ENCODE results near the gene PLA2R1. TPM values are rescaled to one million over a fixed set of nuclear protein-coding genes. Genes with fewer than 3 reads are reported as not detected.

Gene PLA2R1
- total RNA-seq, 1 donor from 2014 or later = 13.0 TPM

DNA sequence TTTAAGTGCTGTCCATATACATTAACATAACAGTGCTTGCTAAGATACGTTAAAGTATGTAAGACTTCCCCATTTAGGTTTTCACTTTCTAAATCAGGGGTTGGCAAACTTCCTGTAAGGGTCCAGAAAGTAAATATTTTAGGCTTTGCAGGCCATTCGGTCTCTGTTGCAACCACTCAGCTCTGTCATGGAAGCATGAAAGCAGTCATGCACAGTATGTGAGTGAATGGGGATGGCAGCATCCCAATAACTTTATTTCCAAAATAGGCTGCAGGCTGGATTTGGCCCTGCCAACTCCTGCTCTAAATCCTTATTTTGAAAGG is 128.7 kb downstream of the PLA2R1 start:
- DNase-seq = peak; percentile 11

- DNase-seq = no peak
Measured at GRCh38 chr2:159933040-159933726, 129.2 kb downstream of the PLA2R1 start.

DNA sequence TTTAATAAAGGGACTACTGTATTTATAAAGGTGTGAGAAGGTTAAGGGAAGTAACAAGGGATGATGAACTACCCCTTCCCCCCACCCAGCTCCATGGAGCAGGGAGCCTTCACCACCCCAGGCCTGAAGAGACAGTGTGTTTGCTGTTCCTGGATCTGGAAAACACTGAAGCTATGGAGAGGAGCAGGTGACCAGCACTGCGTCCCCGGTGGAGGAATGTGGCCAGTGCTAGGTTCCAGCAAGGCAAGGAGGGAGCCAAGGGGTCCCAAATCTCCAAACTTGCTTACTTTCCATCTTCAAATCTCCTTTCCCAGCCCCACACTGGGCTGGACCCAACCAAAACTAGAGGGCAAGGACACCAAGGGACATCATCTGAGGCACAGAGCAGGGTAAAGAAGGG is 135.7 kb downstream of the PLA2R1 start:
- no peak for DNase-seq

DNA sequence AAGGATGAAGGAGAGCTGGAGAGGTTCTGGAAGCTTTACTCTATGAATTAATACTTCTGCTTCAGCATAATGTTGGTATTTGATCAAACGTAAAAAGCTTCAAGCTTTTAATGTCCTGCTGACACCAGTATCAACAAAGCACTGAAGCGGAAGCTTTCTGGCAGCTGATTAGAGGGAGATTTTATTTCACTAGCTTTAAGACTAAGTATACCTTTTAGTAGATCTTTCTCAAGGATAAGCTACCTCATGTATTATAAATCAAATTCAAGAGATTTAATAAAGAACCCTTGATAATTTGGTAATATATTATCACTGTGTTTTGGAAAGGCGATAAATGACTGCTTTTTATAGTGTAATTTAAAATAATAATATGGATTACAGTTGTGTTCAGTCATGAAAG is 136.4 kb downstream of the PLA2R1 start:
- DNase-seq = no peak

GRCh38 chr2:159922563-159922962 is 139.9 kb downstream of the PLA2R1 start:
- DNase-seq = no peak

DNA sequence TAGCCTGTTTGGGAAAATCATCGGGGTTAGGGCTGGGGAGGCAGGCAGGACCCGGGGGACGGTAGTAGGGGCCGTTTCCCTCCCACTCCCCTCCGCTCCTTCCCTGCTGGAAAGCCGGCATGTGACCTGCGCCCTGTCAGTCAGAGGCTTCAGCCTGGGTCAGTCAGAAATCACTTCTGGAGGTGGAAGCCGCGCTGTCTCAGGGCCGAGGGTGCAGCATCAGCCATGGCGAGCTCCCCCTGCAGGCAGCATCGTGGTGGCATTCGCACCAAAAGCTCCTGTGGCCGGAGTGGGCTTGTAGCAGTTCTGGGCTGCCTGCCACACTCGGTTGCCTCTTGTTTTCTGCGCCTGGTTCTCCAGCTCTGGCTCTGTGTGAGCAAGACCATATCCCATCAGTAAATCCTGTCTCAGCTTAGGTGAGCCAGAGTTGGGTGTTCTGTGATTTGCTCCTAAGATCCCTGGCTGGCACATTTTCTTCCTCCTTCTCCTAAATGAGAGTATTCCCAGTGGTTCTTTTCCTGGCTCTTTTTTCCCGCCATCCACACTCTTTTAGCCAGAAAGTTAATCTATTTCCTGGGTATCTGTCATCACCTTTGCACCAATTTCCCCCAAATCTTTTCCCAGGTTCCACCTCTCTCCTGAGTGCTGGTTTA is 140.5 kb downstream of the PLA2R1 start:
- peak; percentile 58 for DNase-seq

GRCh38 chr2:159916511-159916910 is 145.9 kb downstream of the PLA2R1 start:
- no peak for DNase-seq

GRCh38 chr2:159913900-159914299 is 148.5 kb downstream of the PLA2R1 start:
- DNase-seq = no peak

- no peak for DNase-seq
Measured at GRCh38 chr2:159912580-159912979, 149.8 kb downstream of the PLA2R1 start.

GRCh38 chr2:159910951-159911350 is 151.5 kb downstream of the PLA2R1 start:
- no peak for DNase-seq

- DNase-seq = no peak
Measured at GRCh38 chr2:159908623-159909022, 153.8 kb downstream of the PLA2R1 start.

- DNase-seq = no peak
Measured at GRCh38 chr2:159907909-159908308, 154.5 kb downstream of the PLA2R1 start.

DNA sequence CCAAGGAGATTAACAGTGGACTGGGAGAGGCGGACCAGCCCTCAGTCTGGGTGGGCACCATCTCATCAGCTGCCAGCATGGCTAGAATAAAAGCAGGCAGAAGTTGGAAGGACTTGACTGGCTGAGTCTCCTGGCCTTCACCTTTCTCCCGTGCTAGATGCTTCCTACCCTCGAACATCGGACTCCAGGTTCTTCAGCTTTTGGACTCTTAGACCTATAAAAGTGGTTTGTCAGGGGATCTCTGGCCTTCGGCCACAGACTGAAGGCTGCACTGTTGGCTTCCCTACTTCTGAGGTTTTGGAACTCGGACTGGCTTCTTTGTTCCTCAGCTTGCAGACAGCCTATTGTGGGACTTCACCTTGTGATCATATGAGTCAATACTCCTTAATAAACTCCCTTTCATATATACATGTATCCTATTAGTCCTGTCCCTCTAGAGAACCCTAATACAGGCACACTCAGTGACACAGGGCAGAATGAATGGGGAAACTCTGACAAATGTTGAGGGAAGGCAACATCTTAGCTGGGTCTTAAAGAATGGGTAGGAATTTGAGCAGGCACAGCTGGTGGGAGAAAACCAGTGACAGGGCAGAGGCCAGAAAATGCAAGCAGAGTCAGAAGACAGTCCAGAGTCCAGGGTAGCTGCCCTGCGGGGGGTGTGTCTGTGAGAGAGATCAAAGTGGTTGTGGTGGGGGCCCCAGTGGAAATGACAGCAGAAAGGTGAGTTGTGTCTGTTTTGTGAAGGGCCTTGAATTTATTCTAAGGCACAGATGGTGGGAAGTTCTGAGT is 156.3 kb downstream of the PLA2R1 start:
- no peak for DNase-seq

DNA sequence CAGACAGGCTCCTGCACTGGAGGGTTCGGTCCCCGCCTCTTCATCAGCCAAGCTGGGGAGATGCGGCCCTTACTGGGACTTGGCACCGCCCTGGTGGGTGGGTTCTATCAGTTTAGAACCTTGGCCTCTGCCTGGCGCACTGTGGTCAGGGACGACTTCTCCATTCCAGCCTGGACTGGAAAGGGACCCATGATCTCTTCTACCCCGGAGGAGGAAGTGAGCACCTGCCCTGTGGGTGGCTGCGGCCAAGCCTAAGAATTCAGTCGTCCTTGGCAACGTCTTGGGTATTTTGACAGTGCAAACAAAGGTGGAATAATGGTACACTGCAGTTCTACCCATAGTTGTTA is 157.5 kb downstream of the PLA2R1 start:
- peak; percentile 18 for DNase-seq

GRCh38 chr2:159904127-159904958 is 158.1 kb downstream of the PLA2R1 start, which contains the start of gene LY75:
LY75 (minus strand) TSS chr2:159904756.
- DNase-seq = peak; percentile 38

- DNase-seq = peak; percentile 6
Measured at GRCh38 chr2:159903443-159904126, 158.8 kb downstream of the PLA2R1 start.

GRCh38 chr2:159902722-159903121 is 159.7 kb downstream of the PLA2R1 start:
- DNase-seq = no peak

DNA sequence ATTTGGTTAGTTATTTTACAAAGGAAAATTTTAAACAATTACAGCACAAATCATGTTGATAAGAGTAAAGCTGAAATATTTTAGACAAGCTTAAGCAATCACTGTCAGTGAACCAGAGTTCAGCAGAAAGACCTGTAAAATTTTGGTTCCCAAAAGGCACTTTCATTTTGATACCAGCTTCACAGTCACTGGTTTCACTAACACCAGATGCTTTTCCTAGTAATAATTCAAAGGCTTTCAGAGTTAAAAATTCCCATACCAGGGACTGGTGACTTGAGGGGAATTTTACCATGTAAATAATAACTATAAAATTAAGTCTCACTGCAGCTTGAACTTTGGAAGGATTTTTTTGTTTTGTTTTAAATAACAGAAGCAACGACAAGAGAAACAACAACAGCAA is 162.1 kb downstream of the PLA2R1 start:
- no peak for DNase-seq

DNA sequence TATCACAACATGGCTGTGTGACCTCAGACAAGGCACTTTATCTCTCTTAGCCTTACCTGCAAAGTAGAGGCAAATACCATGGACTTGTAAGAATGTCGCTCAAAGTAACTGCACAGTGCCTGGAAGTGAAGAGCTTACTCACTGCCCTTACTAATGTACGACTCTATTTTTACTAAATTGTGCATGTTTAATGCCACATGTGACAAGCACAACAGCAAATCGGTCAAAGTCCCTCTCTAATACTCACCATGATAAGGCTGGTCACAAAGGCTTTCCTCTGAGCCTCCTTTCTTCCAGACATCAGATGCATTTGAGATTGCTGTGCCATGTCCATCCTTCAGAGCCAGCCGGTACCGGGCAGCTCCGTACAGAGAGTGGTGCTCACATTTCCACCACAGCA is 164.0 kb downstream of the PLA2R1 start:
- DNase-seq = no peak

- no peak for DNase-seq
Measured at GRCh38 chr2:159897720-159898119, 164.7 kb downstream of the PLA2R1 start.

DNA sequence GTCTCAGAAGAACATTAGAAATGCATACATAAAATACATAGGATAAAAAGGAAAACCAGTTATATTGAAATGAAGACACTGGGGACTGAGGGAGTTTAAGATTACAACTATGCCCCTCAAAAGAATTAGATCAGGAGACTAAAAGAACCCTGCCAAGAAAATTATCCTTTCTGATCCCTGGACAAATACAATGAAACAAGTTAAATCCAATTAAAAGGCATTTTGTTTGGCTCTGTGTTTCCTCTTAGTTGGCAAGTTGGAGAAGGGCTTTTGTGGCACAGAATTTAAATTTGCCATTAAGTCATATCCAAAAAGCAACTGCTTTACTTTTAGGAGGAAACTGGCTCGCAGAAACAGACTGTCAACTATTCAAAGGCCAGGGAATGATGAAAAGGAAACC is 165.3 kb downstream of the PLA2R1 start:
- no peak for DNase-seq

Measured in tongue (tissue), 2 donors.